NCI-H2196 treated with DMSO at 0.1 percent for 48 hours (cell line): ENCODE data around the gene CELA3B.
"Not testable (repeated sequence)": the region's sequence is repeated elsewhere in the genome, so short reads cannot be mapped to it uniquely, and the experiment has no call there.

Source experiments
- DNase-seq: peaks from one replicate; lab custom pipeline; 2025; ENCODE audit not compliant: unreplicated experiment; lab: John Stamatoyannopoulos, UW

The CELA3B gene

GRCh38 chr1:21974699-21975098 lies 2.1 kb upstream of the CELA3B start:
- peak; percentile 17 for DNase-seq

- not testable (repeated sequence) for DNase-seq
Measured at GRCh38 chr1:21975296-21975695, 1.5 kb upstream of the CELA3B start.

GRCh38 chr1:21978209-21978608 lies 1.4 kb downstream of the CELA3B start:
- DNase-seq: not testable (repeated sequence)

- DNase-seq: not testable (repeated sequence)
Measured at GRCh38 chr1:21980515-21981220, 3.8 kb downstream of the CELA3B start.

GRCh38 chr1:21981253-21981652 lies 4.4 kb downstream of the CELA3B start:
- not testable (repeated sequence) for DNase-seq

GRCh38 chr1:21982122-21982521 lies 5.3 kb downstream of the CELA3B start:
- not testable (repeated sequence) for DNase-seq

GRCh38 chr1:21983539-21983938 lies 6.7 kb downstream of the CELA3B start:
- not testable (repeated sequence) for DNase-seq

GRCh38 chr1:21985893-21986292 lies 9.1 kb downstream of the CELA3B start:
- DNase-seq: not testable (repeated sequence)

GRCh38 chr1:21986386-21986785 lies 9.6 kb downstream of the CELA3B start:
- not testable (repeated sequence) for DNase-seq

- not testable (repeated sequence) for DNase-seq
Measured at GRCh38 chr1:21989672-21990393, 13.0 kb downstream of the CELA3B start.

GRCh38 chr1:21992186-21992585 lies 15.4 kb downstream of the CELA3B start:
- DNase-seq: not testable (repeated sequence)

- DNase-seq: not testable (repeated sequence)
Measured at GRCh38 chr1:21994716-21995115, 17.9 kb downstream of the CELA3B start.

GRCh38 chr1:21996663-21996970 lies 19.8 kb downstream of the CELA3B start:
- not testable (repeated sequence) for DNase-seq

GRCh38 chr1:21997891-21998623 lies 21.2 kb downstream of the CELA3B start:
- DNase-seq: not testable (repeated sequence)

- DNase-seq: not testable (repeated sequence)
Measured at GRCh38 chr1:21998624-21999294, 21.9 kb downstream of the CELA3B start.

GRCh38 chr1:21999645-22000044 lies 22.8 kb downstream of the CELA3B start:
- not testable (repeated sequence) for DNase-seq

GRCh38 chr1:22001409-22001808 lies 24.6 kb downstream of the CELA3B start, which contains the start of gene CELA3A:
CELA3A (plus strand) TSS chr1:22001657; CDS start chr1:22001675, 18 bp downstream.
- no peak for DNase-seq

- DNase-seq: not testable (repeated sequence)
Measured at GRCh38 chr1:22002461-22002860, 25.6 kb downstream of the CELA3B start.

- DNase-seq: not testable (repeated sequence)
Measured at GRCh38 chr1:22002875-22003274, 26.1 kb downstream of the CELA3B start.

- DNase-seq: not testable (repeated sequence)
Measured at GRCh38 chr1:22003959-22004358, 27.1 kb downstream of the CELA3B start.
